Uterus (tissue), 4 donors: ENCODE results near the gene NAV3. TPM values are rescaled to one million over a fixed set of nuclear protein-coding genes. Genes with fewer than 3 reads are reported as not detected.
"Not testable (repeated sequence)": the region's sequence is repeated elsewhere in the genome, so short reads cannot be mapped to it uniquely, and the experiment has no call there.

Experiments
- DNase-seq, 2 donors: peaks; one replicate each; pipeline ENCODE4 v3.0.0-alpha.2; 2019 to 2020
- H3K27ac ChIP-seq, 2 donors: fragments of 200-600 bp; sonication (generic); 1 replicate in 1 of 2; 2 replicates in 1 of 2; pipeline ENCODE4 v1.5.1; 2016 to 2018
- H3K27me3 ChIP-seq, 2 donors: fragments of 200-600 bp; sonication (generic); one replicate each; pipeline ENCODE4 v1.5.1; 2018 to 2019; ENCODE audit warnings: control low read depth in 1 of 2
- H3K36me3 ChIP-seq, 2 donors: fragments of 200-600 bp; sonication (generic); one replicate each; pipeline ENCODE4 v1.5.1; 2019; ENCODE audit warnings: control low read depth in 1 of 2
- H3K4me1 ChIP-seq, 2 donors: fragments of 200-600 bp; sonication (generic); one replicate each; pipeline ENCODE4 v1.5.1; 2018 to 2019; ENCODE audit warnings: control low read depth in 1 of 2
- H3K4me3 ChIP-seq, 2 donors: fragments of 200-600 bp; sonication (generic); 1 replicate in 1 of 2; 2 replicates in 1 of 2; pipeline ENCODE4 v1.5.1; 2018 to 2019; ENCODE audit warnings: mild to moderate bottlenecking in 1 of 2
- H3K9me3 ChIP-seq, 2 donors: fragments of 200-600 bp; sonication (generic); one replicate each; pipeline ENCODE4 v1.5.1; 2019; ENCODE audit warnings: control low read depth in 1 of 2
- CTCF ChIP-seq, 4 experiments: fragments of 200-600 bp in 2 of 4; fragments of 450-650 bp in 2 of 4; sonication (generic) in 2 of 4; IDR thresholded peaks; one replicate each; pipeline ENCODE4 v1.5.1; 2016 to 2019; ENCODE audit warnings: antibody characterized with exemption in 4 of 4, mild to moderate bottlenecking in 2 of 4, moderate library complexity in 1 of 4
- POLR2A ChIP-seq, 2 donors: fragments of 450-650 bp; IDR thresholded peaks; one replicate each; pipeline ENCODE4 v1.6.1; 2016; ENCODE audit warnings: antibody characterized with exemption in 2 of 2, mild to moderate bottlenecking in 1 of 2, moderate library complexity in 1 of 2
- intact Hi-C: fragments of 100-400 bp; cut with DNase I; formaldehyde crosslinking; loops from one replicate; pipeline ENCODE4 v1.15.1; 2023; ENCODE audit warnings: low total_unique reads
- total RNA-seq, 4 donors: library from RNA; depleted of rRNA in 3 of 4; stranded (reverse); fragments of >200 nt in 3 of 4; gene quantifications; one replicate each; pipeline versions ENCODE4 v1.1.0 to v1.2.4, GENCODE V29; 2014 to 2023
- donor health status: DM: yes; HTN: yes; CAD: no.

The NAV3 gene
- total RNA-seq, 4 donors from 2014 or later, result 7.2 to 33.9 (median 13.0) TPM

DNA sequence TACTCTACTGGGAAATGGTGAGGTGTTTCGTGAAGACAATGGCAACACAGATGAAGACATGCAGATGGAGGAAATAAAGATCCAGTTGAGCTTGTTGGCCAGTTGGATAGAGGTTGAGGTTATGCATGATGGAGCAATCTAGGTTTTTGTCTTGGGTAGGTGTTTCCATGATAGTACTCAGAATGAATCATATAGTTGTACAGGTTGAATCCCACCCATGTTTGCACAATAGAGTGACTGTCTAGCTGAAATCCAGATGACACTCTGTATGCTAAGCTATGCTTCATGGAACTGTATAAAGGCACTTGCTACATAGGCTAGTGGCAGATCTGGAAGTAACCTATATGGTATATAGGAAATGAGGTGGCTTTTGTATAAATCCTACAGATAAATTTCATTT, 264.9 kb downstream of the NAV3 start:
- Histone ChIP-seq H3K36me3 (no peaks in the 10 kb centered on the region), H3K27ac (no peak overlapping the region), H3K4me1 (no peaks in the 10 kb centered on the region), H3K4me3 (no peak overlapping the region), H3K27me3 (no peaks in the 10 kb centered on the region), H3K9me3 (no peaks in the 10 kb centered on the region)
- TF ChIP-seq CTCF (IDR thresholded peaks at IDR 0.05) (no peak), POLR2A (IDR thresholded peaks at IDR 0.05) (no peak)
- intact Hi-C loops, result no loop called here
- no peak for DNase-seq

- TF ChIP-seq POLR2A (IDR thresholded peaks at IDR 0.05) (no peak), CTCF (IDR thresholded peaks at IDR 0.05) (no peak)
- no peaks in the 10 kb centered on the region for H3K27me3 ChIP-seq
- H3K9me3 ChIP-seq, result no peaks in the 10 kb centered on the region
- peak overlapping the region; percentile 46 to 51 for H3K27ac ChIP-seq
- intact Hi-C loops, result no loop called here
- no peak overlapping the region for H3K4me3 ChIP-seq
- no peaks in the 10 kb centered on the region for H3K36me3 ChIP-seq
- peak in 1 of 2 donors; percentile 28 for DNase-seq
- no peaks in the 10 kb centered on the region for H3K4me1 ChIP-seq
Observed at GRCh38 chr12:78096909-78097597, 266.4 kb downstream of the NAV3 start.

GRCh38 chr12:78099806-78100205, 269.1 kb downstream of the NAV3 start:
- H3K27ac ChIP-seq, result no peak overlapping the region
- no peaks in the 10 kb centered on the region for H3K27me3 ChIP-seq
- H3K4me1 ChIP-seq, result no peaks in the 10 kb centered on the region
- no peaks in the 10 kb centered on the region for H3K36me3 ChIP-seq
- no peak for DNase-seq
- intact Hi-C loops, result no loop called here
- no peak overlapping the region for H3K4me3 ChIP-seq
- no peaks in the 10 kb centered on the region for H3K9me3 ChIP-seq
- TF ChIP-seq POLR2A (IDR thresholded peaks at IDR 0.05) (no peak), CTCF (IDR thresholded peaks at IDR 0.05) (no peak)

GRCh38 chr12:78101113-78101876, 270.6 kb downstream of the NAV3 start:
- Histone ChIP-seq H3K27ac (no peak overlapping the region), H3K4me1 (no peaks in the 10 kb centered on the region), H3K4me3 (no peak overlapping the region), H3K36me3 (no peaks in the 10 kb centered on the region), H3K9me3 (no peaks in the 10 kb centered on the region), H3K27me3 (no peaks in the 10 kb centered on the region)
- intact Hi-C loops, result no loop called here
- DNase-seq, result no peak
- TF ChIP-seq POLR2A (IDR thresholded peaks at IDR 0.05), result no peak
- TF ChIP-seq CTCF (IDR thresholded peaks at IDR 0.05), result no peak

DNA sequence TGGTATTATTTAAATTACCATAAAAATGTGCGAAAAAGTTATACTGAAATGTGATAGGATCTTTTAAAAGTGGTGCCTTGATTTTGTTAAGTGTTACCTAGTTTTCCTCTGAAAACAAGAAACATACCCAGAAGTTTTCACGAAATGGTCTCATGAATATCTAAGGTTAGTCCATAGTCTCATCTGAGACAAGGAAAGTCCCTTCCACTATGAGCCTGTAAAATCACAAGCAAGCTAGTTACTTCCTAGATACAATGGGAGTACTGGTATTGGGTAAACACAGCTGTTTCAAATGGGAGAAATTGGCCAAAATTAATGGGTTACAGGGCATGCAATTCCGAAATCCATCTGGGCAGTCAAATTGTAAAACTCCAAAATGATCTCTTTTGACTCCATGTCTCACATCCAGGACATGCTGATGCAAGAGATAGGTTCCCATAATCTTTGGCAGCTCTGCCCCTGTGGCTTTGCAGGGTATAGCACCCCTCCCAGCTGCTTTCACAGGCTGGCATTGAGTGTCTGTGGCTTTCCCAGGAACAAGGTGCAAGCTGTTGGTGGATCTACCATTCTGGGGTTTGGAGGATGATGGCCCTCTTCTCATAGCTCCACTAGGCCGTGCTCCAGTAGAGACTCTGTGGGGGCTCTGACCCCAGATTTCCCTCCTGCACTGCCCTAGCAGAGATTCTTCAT, 271.4 kb downstream of the NAV3 start:
- no peak overlapping the region for H3K27ac ChIP-seq
- H3K36me3 ChIP-seq, result no peaks in the 10 kb centered on the region
- TF ChIP-seq CTCF (IDR thresholded peaks at IDR 0.05) (no peak), POLR2A (IDR thresholded peaks at IDR 0.05) (no peak)
- H3K9me3 ChIP-seq, result no peaks in the 10 kb centered on the region
- intact Hi-C loops, result no loop called here
- H3K4me3 ChIP-seq, result no peak overlapping the region
- no peak for DNase-seq
- no peaks in the 10 kb centered on the region for H3K27me3 ChIP-seq
- no peaks in the 10 kb centered on the region for H3K4me1 ChIP-seq

GRCh38 chr12:78102801-78103200, 272.1 kb downstream of the NAV3 start:
- intact Hi-C loops, H3K9me3 ChIP-seq, DNase-seq, H3K27ac ChIP-seq, H3K4me1 ChIP-seq, H3K36me3 ChIP-seq, H3K27me3 ChIP-seq, H3K4me3 ChIP-seq: not testable (repeated sequence)
